ENCODE data around the gene SRF. TPM values are rescaled to one million over a fixed set of nuclear protein-coding genes. Genes with fewer than 3 reads are reported as not detected.

SRF gene
- total RNA-seq, 1 donor from 2014 or later: 42.7 TPM

DNA sequence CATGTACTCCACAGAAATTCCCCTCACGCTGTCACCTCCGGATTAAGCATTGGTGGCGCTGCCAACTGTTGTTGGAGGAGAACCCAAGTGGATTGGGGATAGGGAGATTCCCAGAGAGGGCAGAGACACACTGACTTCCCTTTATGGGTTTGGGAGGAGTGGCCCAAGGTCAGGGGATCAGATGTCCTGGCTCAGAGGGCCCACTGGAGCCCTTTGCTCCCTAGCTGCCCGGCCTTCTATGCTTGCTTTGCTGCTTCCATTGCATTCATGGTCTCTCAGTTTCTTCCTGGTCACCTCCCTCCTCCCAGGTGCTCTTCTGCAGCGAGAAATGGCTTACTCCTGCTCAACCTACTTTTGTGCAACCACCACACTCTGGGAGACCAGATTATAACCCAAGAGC, 25.3 kb downstream of the SRF start:
- Mint-ChIP-seq H3K4me3 (ENCODE audit: unreplicated experiment) (no peak overlapping the region), H3K27me3 (ENCODE audit: low read depth) (no peaks in the 10 kb centered on the region), H3K4me1 (ENCODE audit: low read depth) (no peaks in the 10 kb centered on the region), H3K36me3 (ENCODE audit: low read depth) (peaks cover 38% of the 10 kb centered on the region), H3K9me3 (ENCODE audit: low read depth) (no peaks in the 10 kb centered on the region), H3K27ac (ENCODE audit: unreplicated experiment) (no peak overlapping the region)
- TF ChIP-seq CTCF (IDR thresholded peaks at IDR 0.05): no peak
- no peak for DNase-seq (ENCODE audit: low spot score)

DNA sequence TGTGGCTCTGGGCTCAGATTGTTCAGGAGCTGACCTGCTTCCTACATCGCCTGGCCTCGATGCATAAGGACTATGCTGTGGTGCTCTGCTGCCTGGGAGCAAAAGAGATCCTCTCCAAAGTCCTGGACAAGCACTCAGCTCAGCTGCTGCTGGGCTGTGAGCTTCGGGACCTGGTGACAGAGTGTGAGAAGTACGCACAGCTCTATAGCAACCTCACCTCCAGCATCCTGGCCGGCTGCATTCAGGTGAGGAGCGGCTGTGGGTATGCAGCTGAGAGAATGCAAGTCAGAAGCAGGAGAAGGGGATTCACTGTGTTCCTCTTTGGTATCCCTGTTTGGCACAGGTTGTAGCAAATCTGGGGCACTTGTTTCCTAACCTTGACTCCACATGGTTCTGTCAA, 28.8 kb downstream of the SRF start:
- Mint-ChIP-seq H3K27ac (ENCODE audit: unreplicated experiment) (no peak overlapping the region), H3K9me3 (ENCODE audit: low read depth) (no peaks in the 10 kb centered on the region), H3K36me3 (ENCODE audit: low read depth) (peaks cover 34% of the 10 kb centered on the region), H3K4me3 (ENCODE audit: unreplicated experiment) (no peak overlapping the region), H3K27me3 (ENCODE audit: low read depth) (no peaks in the 10 kb centered on the region), H3K4me1 (ENCODE audit: low read depth) (no peaks in the 10 kb centered on the region)
- DNase-seq (ENCODE audit: low spot score): peak; percentile 57
- TF ChIP-seq CTCF (IDR thresholded peaks at IDR 0.05): no peak

- no peak for TF ChIP-seq CTCF (IDR thresholded peaks at IDR 0.05)
- H3K36me3 Mint-ChIP-seq (ENCODE audit: low read depth): peaks cover 33% of the 10 kb centered on the region
- H3K9me3 Mint-ChIP-seq (ENCODE audit: low read depth): no peaks in the 10 kb centered on the region
- no peak overlapping the region for H3K4me3 Mint-ChIP-seq (ENCODE audit: unreplicated experiment)
- no peak overlapping the region for H3K27ac Mint-ChIP-seq (ENCODE audit: unreplicated experiment)
- no peaks in the 10 kb centered on the region for H3K27me3 Mint-ChIP-seq (ENCODE audit: low read depth)
- no peaks in the 10 kb centered on the region for H3K4me1 Mint-ChIP-seq (ENCODE audit: low read depth)
- peak; percentile 74 for DNase-seq (ENCODE audit: low spot score)
These were observed 29.5 kb downstream of the SRF start for GRCh38 chr6:43200541-43200940.

DNA sequence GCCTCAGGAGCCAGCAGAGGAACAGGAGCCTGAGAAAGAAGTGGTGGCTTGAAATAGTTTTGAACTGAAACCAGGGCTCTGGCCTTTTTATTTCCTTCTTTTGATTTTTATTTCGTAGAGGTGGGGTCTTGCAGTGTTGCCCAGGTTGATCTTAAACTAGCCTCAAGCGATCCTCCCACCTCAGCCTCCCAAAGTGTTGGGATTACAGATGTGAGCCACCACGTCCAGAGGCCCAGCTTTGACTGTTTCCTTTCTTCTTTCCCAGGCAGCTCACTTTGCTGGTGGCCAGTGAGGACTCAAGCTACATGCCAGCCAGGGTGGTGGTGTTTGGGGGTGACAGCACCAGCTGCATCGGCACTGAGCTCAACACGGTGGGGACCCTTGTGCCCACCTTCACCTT, 31.4 kb downstream of the SRF start:
- Mint-ChIP-seq H3K27me3 (ENCODE audit: low read depth) (no peaks in the 10 kb centered on the region), H3K36me3 (ENCODE audit: low read depth) (peaks cover 35% of the 10 kb centered on the region), H3K9me3 (ENCODE audit: low read depth) (peaks cover 4% of the 10 kb centered on the region), H3K4me1 (ENCODE audit: low read depth) (no peaks in the 10 kb centered on the region), H3K4me3 (ENCODE audit: unreplicated experiment) (no peak overlapping the region), H3K27ac (ENCODE audit: unreplicated experiment) (no peak overlapping the region)
- DNase-seq (ENCODE audit: low spot score): peak; percentile 30
- TF ChIP-seq CTCF (IDR thresholded peaks at IDR 0.05): no peak

DNA sequence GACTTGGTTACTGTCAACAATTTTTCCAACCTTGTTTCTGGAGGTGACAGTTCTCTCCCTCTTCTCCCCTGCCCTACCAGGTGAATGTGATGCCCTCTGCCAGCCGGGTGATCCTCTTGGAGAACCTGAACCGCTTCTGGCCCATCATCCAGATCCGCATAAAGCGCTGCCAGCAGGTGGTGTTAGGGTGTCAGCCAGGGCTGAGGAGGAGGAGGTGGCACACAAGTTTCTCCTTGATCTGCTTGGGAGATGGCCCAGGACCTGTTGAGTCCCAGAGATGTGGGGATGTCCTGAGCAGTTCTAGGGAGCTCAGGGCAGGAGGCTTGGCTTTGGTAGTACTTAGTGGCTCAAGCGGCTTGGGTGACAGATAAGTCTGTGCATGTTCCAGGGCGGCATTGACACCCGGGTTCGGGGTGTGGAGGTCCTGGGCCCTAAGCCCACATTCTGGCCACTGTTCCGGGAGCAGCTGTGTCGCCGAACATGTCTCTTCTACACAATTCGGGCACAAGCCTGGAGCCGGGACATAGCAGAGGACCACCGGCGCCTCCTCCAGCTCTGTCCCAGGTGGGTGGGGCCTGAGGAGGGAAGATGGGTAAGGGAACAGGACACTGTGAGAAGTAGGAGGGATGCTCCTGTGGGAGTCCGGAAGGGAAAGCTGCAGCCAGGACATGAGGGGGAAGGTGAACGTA, 32.1 kb downstream of the SRF start:
- Mint-ChIP-seq H3K27me3 (ENCODE audit: low read depth) (no peaks in the 10 kb centered on the region), H3K27ac (ENCODE audit: unreplicated experiment) (no peak overlapping the region), H3K9me3 (ENCODE audit: low read depth) (peaks cover 4% of the 10 kb centered on the region), H3K4me1 (ENCODE audit: low read depth) (no peaks in the 10 kb centered on the region), H3K36me3 (ENCODE audit: low read depth) (peaks cover 33% of the 10 kb centered on the region), H3K4me3 (ENCODE audit: unreplicated experiment) (no peak overlapping the region)
- TF ChIP-seq CTCF (IDR thresholded peaks at IDR 0.05): no peak
- peak; percentile 70 for DNase-seq (ENCODE audit: low spot score)
